Smooth muscle cell (in vitro differentiated cells): ENCODE measurements around the gene SPTBN5. TPM values are rescaled to one million over a fixed set of nuclear protein-coding genes. Genes with fewer than 3 reads are reported as not detected.

Experiments
- DNase-seq: peaks from one replicate; lab custom pipeline; 2025; ENCODE audit not compliant: unreplicated experiment; lab: John Stamatoyannopoulos, UW
- H2AFZ ChIP-seq: fragments of 200-600 bp; sonication (generic); 2 replicates; pipeline ENCODE4 v1.6.0; 2016; ENCODE audit warnings: antibody characterized with exemption, low read depth, mild to moderate bottlenecking
- H3F3A ChIP-seq: fragments of 200-600 bp; sonication (generic); 2 replicates; pipeline ENCODE4 v1.6.0; 2017; ENCODE audit warnings: antibody characterized with exemption, low read depth
- H3K27ac ChIP-seq: fragments of 200-600 bp; sonication (generic); 2 replicates; pipeline ENCODE4 v1.5.1; 2016; ENCODE audit warnings: low read depth, mild to moderate bottlenecking
- H3K27me3 ChIP-seq: fragments of 200-600 bp; sonication (generic); 2 replicates; pipeline ENCODE4 v1.6.1; 2016; ENCODE audit warnings: low read depth, mild to moderate bottlenecking
- H3K36me3 ChIP-seq: fragments of 200-600 bp; sonication (generic); 2 replicates; pipeline ENCODE4 v1.5.1; 2016; ENCODE audit warnings: low read depth
- H3K4me1 ChIP-seq: fragments of 200-600 bp; sonication (generic); 2 replicates; pipeline ENCODE4 v1.5.1; 2016; ENCODE audit warnings: low read depth
- H3K4me2 ChIP-seq: fragments of 200-600 bp; sonication (generic); 2 replicates; pipeline ENCODE4 v1.6.0; 2016; ENCODE audit warnings: mild to moderate bottlenecking
- H3K4me3 ChIP-seq: fragments of 200-600 bp; sonication (generic); 2 replicates; pipeline ENCODE4 v1.5.1; 2016; ENCODE audit warnings: mild to moderate bottlenecking
- H3K79me2 ChIP-seq: fragments of 200-600 bp; sonication (generic); 2 replicates; pipeline ENCODE4 v1.6.0; 2016; ENCODE audit warnings: low read depth, mild to moderate bottlenecking
- H3K9ac ChIP-seq: fragments of 200-600 bp; sonication (generic); 2 replicates; pipeline ENCODE4 v1.6.0; 2016; ENCODE audit warnings: low read depth
- H3K9me3 ChIP-seq: fragments of 200-600 bp; sonication (generic); replicated peaks from 2 replicates; pipeline ENCODE4 v1.5.1; 2016; ENCODE audit warnings: low read depth
- H4K20me1 ChIP-seq: fragments of 200-600 bp; sonication (generic); 2 replicates; pipeline ENCODE4 v1.6.0; 2016; ENCODE audit warnings: low read depth
- WGBS: methylation state at CpG from one replicate; pipeline ENCODE4 v1.1.7; 2016; ENCODE audit warnings: low lambda C conversion rate; 5-methylcytosine and 5-hydroxymethylcytosine counted together
- polyA plus RNA-seq: library from polyadenylated mRNA; unstranded; fragments of >200 nt; fragmentation: Nextera tagmentation; extraction: Ambion mirVana; gene quantifications from 2 replicates; pipeline ENCODE4 v1.2.1, GENCODE V29; 2016
- total RNA-seq: library from RNA; depleted of rRNA; stranded (reverse); fragments of >200 nt; gene quantifications from 2 replicates; pipeline ENCODE4 v1.2.3, GENCODE V29; 2014
- TF ChIP-seq, protein P1 (sequence below): fragments of 200-600 bp; sonication (generic); IDR thresholded peaks from 2 replicates; pipeline ENCODE4 v1.5.1; 2017; ENCODE audit warnings: borderline replicate concordance, mild to moderate bottlenecking, antibody characterized with exemption; ENCODE audit not compliant: insufficient read depth, poor library complexity, severe bottlenecking

The SPTBN5 gene
- total and polyA plus RNA-seq, 2 experiments from 2014 or later: 0.04 to 0.08 TPM

DNA sequence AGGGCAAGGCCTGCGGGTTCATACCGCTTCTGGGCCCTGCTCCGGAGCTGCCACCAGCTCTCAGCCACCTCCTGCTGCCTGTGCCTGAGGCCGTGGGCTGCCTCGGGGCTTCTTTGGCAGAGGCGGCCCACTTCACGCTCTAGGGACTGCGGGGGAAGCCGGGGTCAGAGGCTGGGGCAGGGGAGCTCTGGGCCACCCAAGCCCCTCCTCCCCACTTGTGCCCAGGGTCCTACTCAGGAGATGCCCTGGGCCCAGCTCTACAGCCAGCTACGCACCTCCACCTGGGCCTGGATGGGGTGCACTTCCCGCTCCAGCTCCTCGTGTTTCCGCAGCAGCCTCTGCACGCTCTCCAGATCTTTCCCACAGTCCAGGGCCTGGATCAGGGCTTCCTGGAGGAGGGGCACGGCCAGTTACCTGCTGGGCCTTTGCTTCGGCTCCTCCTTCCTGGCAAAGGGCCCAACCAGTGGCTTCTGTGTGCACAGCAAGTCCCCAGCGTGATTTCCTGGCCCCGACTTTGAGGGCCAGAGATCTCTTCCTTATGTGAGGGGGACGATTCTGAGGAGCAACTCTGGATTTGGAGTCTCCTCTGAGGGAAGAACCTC, 31.2 kb downstream of the SPTBN5 start:
- Histone ChIP-seq H3K9me3 (no peaks in the 10 kb centered on the region), H3F3A (no peaks in the 10 kb centered on the region), H3K79me2 (no peaks in the 10 kb centered on the region), H3K9ac (no peak overlapping the region), H2AFZ (no peak overlapping the region), H3K4me3 (no peak overlapping the region), H3K4me2 (no peak overlapping the region), H3K27me3 (no peaks in the 10 kb centered on the region), H3K27ac (no peak overlapping the region), H3K4me1 (peaks cover 8% of the 10 kb centered on the region), H4K20me1 (no peaks in the 10 kb centered on the region), H3K36me3 (no peaks in the 10 kb centered on the region)
- TF ChIP-seq, protein P1, sequence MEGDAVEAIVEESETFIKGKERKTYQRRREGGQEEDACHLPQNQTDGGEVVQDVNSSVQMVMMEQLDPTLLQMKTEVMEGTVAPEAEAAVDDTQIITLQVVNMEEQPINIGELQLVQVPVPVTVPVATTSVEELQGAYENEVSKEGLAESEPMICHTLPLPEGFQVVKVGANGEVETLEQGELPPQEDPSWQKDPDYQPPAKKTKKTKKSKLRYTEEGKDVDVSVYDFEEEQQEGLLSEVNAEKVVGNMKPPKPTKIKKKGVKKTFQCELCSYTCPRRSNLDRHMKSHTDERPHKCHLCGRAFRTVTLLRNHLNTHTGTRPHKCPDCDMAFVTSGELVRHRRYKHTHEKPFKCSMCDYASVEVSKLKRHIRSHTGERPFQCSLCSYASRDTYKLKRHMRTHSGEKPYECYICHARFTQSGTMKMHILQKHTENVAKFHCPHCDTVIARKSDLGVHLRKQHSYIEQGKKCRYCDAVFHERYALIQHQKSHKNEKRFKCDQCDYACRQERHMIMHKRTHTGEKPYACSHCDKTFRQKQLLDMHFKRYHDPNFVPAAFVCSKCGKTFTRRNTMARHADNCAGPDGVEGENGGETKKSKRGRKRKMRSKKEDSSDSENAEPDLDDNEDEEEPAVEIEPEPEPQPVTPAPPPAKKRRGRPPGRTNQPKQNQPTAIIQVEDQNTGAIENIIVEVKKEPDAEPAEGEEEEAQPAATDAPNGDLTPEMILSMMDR: no peak
- no peak for DNase-seq
- WGBS: 74% methylated on average over 13 of the region's 19 CpGs

- H3K27me3 ChIP-seq: no peaks in the 10 kb centered on the region
- TF ChIP-seq, protein P1: no peak
- H3F3A ChIP-seq: no peaks in the 10 kb centered on the region
- H3K9ac ChIP-seq: no peak overlapping the region
- H4K20me1 ChIP-seq: no peaks in the 10 kb centered on the region
- no peaks in the 10 kb centered on the region for H3K79me2 ChIP-seq
- no peak overlapping the region for H2AFZ ChIP-seq
- peaks cover 8% of the 10 kb centered on the region for H3K4me1 ChIP-seq
- 94% methylated on average over 18 of the region's 18 CpGs for WGBS
- no peak for DNase-seq
- H3K4me2 ChIP-seq: no peak overlapping the region
- H3K27ac ChIP-seq: no peak overlapping the region
- no peaks in the 10 kb centered on the region for H3K36me3 ChIP-seq
- no peaks in the 10 kb centered on the region for H3K9me3 ChIP-seq
- no peak overlapping the region for H3K4me3 ChIP-seq
Observed at GRCh38 chr15:41861736-41862356, 32.0 kb downstream of the SPTBN5 start.

- no peak overlapping the region for H3K4me3 ChIP-seq
- H3K4me2 ChIP-seq: no peak overlapping the region
- H4K20me1 ChIP-seq: no peaks in the 10 kb centered on the region
- H3F3A ChIP-seq: no peaks in the 10 kb centered on the region
- WGBS: 73% methylated on average over 15 of the region's 15 CpGs
- no peak for DNase-seq
- no peaks in the 10 kb centered on the region for H3K4me1 ChIP-seq
- H3K27me3 ChIP-seq: no peaks in the 10 kb centered on the region
- H3K79me2 ChIP-seq: no peaks in the 10 kb centered on the region
- H3K9ac ChIP-seq: no peak overlapping the region
- TF ChIP-seq, protein P1: no peak
- no peak overlapping the region for H3K27ac ChIP-seq
- no peaks in the 10 kb centered on the region for H3K36me3 ChIP-seq
- no peaks in the 10 kb centered on the region for H3K9me3 ChIP-seq
- H2AFZ ChIP-seq: no peak overlapping the region
Observed at GRCh38 chr15:41860049-41860828, 33.6 kb downstream of the SPTBN5 start.
